ENCODE measurements around the gene RBM33. TPM values are rescaled to one million over a fixed set of nuclear protein-coding genes. Genes with fewer than 3 reads are reported as not detected.

The RBM33 gene
- total and polyA plus RNA-seq, 10 of the 15 experiments (the other 5 are each of a cell fraction or from before 2014, with no cell fraction given) = 4.7 to 67.2 (median 24.3) TPM

DNA sequence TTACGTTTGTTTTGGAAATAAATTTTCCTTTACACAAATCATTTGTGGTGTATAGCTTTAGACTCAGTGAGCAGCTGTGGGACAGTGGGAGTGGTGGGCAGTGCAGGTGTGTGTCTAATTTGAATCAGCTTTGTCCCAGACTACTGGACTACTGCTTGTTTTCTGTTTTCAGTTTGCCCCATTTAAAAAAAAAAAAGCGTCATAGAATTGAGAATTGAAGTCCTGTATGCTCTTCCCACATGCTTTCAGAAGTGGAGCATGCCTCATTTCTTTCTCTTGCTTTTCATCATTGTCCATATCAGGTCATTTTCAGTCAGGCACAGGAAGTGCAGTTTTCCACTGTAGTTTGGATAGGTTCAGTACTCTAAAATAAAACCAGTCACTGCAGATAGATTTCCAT is 101.7 kb downstream of the RBM33 start (continued):
- TF ChIP-seq, protein P1, sequence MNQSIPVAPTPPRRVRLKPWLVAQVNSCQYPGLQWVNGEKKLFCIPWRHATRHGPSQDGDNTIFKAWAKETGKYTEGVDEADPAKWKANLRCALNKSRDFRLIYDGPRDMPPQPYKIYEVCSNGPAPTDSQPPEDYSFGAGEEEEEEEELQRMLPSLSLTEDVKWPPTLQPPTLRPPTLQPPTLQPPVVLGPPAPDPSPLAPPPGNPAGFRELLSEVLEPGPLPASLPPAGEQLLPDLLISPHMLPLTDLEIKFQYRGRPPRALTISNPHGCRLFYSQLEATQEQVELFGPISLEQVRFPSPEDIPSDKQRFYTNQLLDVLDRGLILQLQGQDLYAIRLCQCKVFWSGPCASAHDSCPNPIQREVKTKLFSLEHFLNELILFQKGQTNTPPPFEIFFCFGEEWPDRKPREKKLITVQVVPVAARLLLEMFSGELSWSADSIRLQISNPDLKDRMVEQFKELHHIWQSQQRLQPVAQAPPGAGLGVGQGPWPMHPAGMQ (IDR thresholded peaks at IDR 0.05; ENCODE audit: borderline replicate concordance) = no peak
- peak; percentile 57 for TF ChIP-seq MEF2A (IDR thresholded peaks at IDR 0.05; ENCODE audit: insufficient read depth, low read depth, low read length)
- TF ChIP-seq DPF2 (IDR thresholded peaks at IDR 0.05) = no peak
- TF ChIP-seq SRF (IDR thresholded peaks at IDR 0.05; ENCODE audit: low read depth in 2 of 2, low read length in 2 of 2) = peak; percentile 74 to 94
- TF ChIP-seq YBX1 (IDR thresholded peaks at IDR 0.05) = no peak
- TF ChIP-seq, protein P2, sequence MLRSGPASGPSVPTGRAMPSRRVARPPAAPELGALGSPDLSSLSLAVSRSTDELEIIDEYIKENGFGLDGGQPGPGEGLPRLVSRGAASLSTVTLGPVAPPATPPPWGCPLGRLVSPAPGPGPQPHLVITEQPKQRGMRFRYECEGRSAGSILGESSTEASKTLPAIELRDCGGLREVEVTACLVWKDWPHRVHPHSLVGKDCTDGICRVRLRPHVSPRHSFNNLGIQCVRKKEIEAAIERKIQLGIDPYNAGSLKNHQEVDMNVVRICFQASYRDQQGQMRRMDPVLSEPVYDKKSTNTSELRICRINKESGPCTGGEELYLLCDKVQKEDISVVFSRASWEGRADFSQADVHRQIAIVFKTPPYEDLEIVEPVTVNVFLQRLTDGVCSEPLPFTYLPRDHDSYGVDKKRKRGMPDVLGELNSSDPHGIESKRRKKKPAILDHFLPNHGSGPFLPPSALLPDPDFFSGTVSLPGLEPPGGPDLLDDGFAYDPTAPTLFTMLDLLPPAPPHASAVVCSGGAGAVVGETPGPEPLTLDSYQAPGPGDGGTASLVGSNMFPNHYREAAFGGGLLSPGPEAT (IDR thresholded peaks at IDR 0.05; ENCODE audit: low read depth) = no peak
- TF ChIP-seq CBFB (IDR thresholded peaks at IDR 0.05; ENCODE audit: low read depth) = no peak
- TF ChIP-seq GATAD2B (conservative IDR thresholded peaks at IDR 0.05; ENCODE audit: low read depth) = no peak
- TF ChIP-seq TCF3 (IDR thresholded peaks at IDR 0.05; ENCODE audit: borderline replicate concordance, insufficient read depth, low read depth, low read length) = peak; percentile 90
- TF ChIP-seq, protein P3, sequence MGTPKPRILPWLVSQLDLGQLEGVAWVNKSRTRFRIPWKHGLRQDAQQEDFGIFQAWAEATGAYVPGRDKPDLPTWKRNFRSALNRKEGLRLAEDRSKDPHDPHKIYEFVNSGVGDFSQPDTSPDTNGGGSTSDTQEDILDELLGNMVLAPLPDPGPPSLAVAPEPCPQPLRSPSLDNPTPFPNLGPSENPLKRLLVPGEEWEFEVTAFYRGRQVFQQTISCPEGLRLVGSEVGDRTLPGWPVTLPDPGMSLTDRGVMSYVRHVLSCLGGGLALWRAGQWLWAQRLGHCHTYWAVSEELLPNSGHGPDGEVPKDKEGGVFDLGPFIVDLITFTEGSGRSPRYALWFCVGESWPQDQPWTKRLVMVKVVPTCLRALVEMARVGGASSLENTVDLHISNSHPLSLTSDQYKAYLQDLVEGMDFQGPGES (IDR thresholded peaks at IDR 0.05) = no peak
- TF ChIP-seq FOS (IDR thresholded peaks at IDR 0.05; ENCODE audit: borderline replicate concordance, extremely low read depth, insufficient read length) = no peak
- peak; percentile 67; the same call in 1 of the 2 replicates for TF ChIP-seq IRF4 (IDR thresholded peaks at IDR 0.05; ENCODE audit: low read depth, low read length)
- no peak for TF ChIP-seq SP1 (IDR thresholded peaks at IDR 0.05; ENCODE audit: low read depth, low read length)
- TF ChIP-seq SMAD5 (IDR thresholded peaks at IDR 0.05; ENCODE audit: low read depth) = no peak
- TF ChIP-seq, protein P4, sequence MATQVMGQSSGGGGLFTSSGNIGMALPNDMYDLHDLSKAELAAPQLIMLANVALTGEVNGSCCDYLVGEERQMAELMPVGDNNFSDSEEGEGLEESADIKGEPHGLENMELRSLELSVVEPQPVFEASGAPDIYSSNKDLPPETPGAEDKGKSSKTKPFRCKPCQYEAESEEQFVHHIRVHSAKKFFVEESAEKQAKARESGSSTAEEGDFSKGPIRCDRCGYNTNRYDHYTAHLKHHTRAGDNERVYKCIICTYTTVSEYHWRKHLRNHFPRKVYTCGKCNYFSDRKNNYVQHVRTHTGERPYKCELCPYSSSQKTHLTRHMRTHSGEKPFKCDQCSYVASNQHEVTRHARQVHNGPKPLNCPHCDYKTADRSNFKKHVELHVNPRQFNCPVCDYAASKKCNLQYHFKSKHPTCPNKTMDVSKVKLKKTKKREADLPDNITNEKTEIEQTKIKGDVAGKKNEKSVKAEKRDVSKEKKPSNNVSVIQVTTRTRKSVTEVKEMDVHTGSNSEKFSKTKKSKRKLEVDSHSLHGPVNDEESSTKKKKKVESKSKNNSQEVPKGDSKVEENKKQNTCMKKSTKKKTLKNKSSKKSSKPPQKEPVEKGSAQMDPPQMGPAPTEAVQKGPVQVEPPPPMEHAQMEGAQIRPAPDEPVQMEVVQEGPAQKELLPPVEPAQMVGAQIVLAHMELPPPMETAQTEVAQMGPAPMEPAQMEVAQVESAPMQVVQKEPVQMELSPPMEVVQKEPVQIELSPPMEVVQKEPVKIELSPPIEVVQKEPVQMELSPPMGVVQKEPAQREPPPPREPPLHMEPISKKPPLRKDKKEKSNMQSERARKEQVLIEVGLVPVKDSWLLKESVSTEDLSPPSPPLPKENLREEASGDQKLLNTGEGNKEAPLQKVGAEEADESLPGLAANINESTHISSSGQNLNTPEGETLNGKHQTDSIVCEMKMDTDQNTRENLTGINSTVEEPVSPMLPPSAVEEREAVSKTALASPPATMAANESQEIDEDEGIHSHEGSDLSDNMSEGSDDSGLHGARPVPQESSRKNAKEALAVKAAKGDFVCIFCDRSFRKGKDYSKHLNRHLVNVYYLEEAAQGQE (IDR thresholded peaks at IDR 0.05; ENCODE audit: low read depth, low read length) = no peak
- no peak for TF ChIP-seq BACH1 (IDR thresholded peaks at IDR 0.05; ENCODE audit: borderline replicate concordance)
- TF ChIP-seq, protein P5, sequence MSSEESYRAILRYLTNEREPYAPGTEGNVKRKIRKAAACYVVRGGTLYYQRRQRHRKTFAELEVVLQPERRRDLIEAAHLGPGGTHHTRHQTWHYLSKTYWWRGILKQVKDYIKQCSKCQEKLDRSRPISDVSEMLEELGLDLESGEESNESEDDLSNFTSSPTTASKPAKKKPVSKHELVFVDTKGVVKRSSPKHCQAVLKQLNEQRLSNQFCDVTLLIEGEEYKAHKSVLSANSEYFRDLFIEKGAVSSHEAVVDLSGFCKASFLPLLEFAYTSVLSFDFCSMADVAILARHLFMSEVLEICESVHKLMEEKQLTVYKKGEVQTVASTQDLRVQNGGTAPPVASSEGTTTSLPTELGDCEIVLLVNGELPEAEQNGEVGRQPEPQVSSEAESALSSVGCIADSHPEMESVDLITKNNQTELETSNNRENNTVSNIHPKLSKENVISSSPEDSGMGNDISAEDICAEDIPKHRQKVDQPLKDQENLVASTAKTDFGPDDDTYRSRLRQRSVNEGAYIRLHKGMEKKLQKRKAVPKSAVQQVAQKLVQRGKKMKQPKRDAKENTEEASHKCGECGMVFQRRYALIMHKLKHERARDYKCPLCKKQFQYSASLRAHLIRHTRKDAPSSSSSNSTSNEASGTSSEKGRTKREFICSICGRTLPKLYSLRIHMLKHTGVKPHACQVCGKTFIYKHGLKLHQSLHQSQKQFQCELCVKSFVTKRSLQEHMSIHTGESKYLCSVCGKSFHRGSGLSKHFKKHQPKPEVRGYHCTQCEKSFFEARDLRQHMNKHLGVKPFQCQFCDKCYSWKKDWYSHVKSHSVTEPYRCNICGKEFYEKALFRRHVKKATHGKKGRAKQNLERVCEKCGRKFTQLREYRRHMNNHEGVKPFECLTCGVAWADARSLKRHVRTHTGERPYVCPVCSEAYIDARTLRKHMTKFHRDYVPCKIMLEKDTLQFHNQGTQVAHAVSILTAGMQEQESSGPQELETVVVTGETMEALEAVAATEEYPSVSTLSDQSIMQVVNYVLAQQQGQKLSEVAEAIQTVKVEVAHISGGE (CRISPR knock-in tag; IDR thresholded peaks at IDR 0.05) = no peak
- no peak for TF ChIP-seq NR2C2 (IDR thresholded peaks at IDR 0.05; ENCODE audit: borderline replicate concordance, control insufficient read depth, insufficient read length, low read depth)
- TF ChIP-seq KLF5 (IDR thresholded peaks at IDR 0.05; ENCODE audit: partially characterized antibody) = no peak
- no peak for TF ChIP-seq SMARCA5 (IDR thresholded peaks at IDR 0.05)
